Activated CD8-positive, alpha-beta memory T cell treated with anti-CD3 and anti-CD28 coated beads for 1 hour (primary cell): ENCODE results near the gene BIRC7.
"Not testable (repeated sequence)": the region's sequence is repeated elsewhere in the genome, so short reads cannot be mapped to it uniquely, and the experiment has no call there.

Source experiments
- DNase-seq, 2 donors: peaks; one replicate each; pipeline ENCODE4 v3.0.0-alpha.2; 2020; ENCODE audit warnings: low read depth in 1 of 2; ENCODE audit errors: extremely low read depth in 1 of 2

Gene BIRC7

DNA sequence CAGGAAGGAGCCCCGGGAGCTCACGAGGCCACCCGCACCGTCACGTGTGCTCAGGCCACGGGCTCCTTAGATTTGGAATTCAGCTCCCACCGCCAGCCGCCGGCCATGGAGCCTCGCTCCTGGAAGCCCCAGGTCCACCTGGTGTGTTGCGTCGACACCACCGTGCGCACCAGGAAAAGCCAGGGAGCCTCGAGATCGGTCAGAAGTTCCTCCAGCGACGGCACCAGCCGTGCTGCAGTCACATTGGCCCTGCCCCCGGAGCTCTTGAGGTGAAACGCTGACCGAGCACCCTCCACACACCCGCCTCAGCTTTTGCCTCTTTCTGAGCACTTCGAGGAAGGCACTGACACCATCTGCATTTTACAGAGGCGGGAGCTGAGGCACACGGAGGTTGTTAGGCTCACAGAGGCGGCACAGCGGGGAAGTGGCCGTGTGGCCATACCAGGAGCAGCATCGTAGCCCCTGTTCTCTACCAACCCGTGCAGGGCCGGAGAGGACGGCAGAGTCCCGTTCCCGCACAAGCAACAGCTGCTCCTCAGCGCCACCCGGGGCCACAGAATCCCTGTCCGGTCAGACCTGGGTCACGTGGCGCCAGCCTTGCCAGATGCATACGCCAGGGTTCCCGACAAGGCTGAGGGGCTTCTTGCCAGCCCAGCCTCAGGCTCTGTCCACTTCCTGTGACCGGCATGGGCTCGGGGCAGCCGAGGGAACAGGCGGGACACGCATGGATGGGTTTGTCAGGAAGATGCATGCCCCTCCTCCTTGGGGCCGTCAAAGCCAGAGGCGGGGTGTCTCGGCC, 11.0 kb downstream of the BIRC7 start:
- no peak for DNase-seq

GRCh38 chr20:63247671-63248228, 12.0 kb downstream of the BIRC7 start:
- DNase-seq: no peak

DNA sequence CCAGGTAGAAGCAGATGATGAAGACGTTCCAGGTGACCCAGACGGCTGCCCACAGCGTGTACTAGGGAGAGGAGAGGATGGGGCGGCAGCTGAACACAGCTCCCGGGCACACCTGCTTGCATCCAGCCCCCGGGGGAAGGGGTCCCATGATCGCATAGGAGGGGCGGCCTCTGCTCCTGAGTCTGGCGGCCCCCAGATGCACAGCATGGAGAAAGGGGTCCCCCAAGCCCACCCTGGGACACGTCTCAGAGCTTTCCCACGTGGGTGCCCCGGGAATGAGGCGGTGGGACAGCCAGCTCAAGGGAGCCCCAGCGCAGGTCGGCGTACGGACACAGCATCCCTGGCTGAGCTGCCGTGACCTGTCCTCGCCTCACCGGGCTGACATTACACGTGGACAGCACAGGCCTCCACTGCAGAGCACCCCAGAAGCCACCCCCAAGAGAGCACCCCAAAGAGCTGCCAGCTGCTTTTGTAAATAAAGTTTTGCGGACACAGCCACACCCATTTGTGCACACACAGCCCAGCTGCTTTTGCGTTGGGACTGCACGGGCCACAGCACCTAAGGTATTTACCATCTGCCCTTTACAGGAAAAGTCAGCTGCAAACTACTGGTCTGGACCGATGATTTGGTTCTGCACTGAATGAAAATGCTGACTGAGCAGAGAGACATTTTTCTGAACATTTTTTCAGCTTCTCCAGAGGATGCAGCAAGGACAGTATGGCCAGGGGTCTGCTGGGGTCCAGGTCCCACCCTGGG, 13.3 kb downstream of the BIRC7 start:
- DNase-seq: no peak

- no peak for DNase-seq
Observed at GRCh38 chr20:63249891-63250290, 14.2 kb downstream of the BIRC7 start.

- DNase-seq: not testable (repeated sequence)
Observed at GRCh38 chr20:63251350-63251749, 15.6 kb downstream of the BIRC7 start.

DNA sequence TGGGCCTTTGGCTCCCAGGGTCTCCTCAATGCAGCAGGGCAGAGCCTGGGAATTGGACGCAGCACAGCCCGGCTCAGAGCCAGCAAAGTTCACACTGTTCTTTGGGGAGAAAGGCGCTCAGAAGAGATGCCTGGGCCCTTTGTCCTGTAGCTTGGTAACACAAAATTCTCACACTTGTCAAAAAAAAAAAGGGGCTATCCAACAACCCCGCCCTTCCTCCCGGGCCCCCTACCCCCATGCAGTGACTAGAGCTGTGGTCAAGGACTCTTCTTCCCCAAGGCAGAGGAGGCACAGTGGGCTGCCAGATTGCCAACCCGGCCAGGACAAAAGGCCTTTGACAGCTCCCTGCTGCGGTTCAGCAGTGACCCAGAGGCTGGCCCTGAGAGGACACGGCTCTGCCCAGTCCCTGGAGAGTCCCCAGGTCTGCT, 16.6 kb downstream of the BIRC7 start:
- no peak for DNase-seq

- no peak for DNase-seq
Observed at GRCh38 chr20:63253065-63253437, 17.3 kb downstream of the BIRC7 start.

DNA sequence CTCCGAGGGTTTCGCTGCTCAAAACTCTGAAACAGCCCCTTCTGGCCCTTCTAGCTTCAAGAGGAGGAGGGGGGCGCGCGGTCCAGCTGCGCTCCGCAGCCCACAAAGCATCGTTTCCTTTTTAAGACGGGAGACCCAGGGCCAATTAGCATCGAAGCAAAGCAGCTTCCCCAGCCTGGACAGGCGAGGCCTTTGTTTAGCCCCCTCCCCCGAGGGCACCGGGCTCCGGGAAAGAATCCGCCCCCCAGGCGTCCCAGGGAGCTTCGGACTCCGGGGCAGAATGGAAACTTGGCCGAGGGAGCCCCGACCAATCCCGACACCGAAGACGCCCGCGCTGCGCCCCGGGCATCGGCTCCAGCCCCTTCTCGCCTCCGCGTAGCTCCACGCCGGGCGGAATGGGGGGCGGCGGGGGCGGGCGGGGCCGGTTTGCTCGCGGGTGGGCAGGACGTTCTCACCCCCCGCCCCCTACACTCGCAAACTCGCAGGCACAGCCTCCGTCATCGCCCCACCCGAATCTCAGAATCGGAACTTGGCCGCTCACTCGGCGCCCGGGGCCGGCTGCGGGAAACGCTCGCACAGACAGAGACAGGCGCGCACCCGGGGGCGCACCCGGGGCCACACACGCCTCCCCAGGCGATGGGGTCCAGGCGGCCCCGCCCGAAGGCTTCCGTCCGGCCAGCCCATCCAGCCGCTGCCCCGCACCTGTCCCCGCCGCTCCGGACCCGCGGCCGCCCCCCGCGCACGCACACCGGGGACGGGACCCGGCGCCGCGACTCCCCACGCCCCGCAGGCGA, 17.9 kb downstream of the BIRC7 start:
- DNase-seq: no peak

GRCh38 chr20:63254232-63254605, 18.5 kb downstream of the BIRC7 start, which contains the start of gene NKAIN4:
NKAIN4 (minus strand) TSS chr20:63254463; CDS start chr20:63254450, 13 bp downstream.
- no peak for DNase-seq

GRCh38 chr20:63254606-63255384, 19.1 kb downstream of the BIRC7 start:
- DNase-seq: no peak

DNA sequence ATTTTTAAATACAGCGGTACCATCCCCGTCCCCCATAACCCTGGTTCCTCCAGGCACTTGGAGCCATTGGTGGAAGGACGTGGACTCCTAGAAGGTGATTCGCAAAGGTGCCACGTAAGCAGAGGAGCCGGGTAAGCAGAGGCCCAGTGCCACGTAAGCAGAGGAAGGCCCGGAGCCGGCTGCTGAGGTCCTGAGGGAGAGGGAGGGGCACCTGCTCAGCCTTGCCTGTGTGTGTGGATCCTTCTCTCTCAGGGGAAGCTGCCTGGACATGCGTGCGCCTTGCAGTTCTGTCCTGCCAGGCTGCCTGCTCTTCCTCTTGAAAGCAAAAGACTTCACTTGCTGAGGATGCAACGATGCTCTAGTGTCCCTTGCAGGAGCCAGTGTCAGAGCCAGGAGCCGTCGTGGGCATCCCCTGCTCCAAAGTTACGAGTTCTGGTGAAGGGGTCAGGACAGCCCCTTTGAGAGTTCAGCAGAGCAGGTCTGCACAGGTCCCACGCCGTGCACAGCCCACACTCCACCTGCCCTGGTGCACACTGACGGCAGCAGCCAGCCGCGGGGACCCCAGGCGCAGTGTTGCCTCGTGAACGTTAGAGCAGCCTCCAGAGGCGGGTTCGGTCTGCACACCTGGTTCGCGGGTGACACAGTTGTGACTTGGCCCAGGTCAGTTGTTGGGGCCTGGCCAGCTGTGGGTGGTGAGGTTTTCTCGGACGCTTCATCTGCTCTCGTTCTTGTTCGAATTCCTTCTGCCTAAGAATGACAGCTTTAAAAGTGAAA, 20.4 kb downstream of the BIRC7 start:
- DNase-seq: no peak

- DNase-seq: no peak
Observed at GRCh38 chr20:63256954-63257353, 21.2 kb downstream of the BIRC7 start.

DNA sequence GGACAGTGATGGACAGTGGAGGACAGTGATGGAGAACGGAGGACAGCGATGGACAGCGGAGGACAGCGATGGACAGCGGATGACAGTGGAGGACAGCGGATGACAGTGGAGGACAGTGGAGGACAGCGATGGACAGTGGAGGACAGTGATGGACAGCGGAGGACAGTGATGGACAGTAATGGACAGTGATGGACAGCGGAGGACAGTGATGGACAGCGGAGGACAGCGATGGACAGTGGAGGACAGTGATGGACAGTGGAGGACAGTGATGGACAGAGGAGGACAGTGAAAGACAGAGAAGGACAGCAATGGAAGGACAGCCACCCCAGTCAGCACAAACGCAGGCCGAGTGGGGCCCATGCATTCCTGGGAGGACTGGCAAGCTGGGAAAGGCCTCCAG, 21.9 kb downstream of the BIRC7 start:
- DNase-seq: no peak

- no peak for DNase-seq
Observed at GRCh38 chr20:63258781-63259180, 23.1 kb downstream of the BIRC7 start.

DNA sequence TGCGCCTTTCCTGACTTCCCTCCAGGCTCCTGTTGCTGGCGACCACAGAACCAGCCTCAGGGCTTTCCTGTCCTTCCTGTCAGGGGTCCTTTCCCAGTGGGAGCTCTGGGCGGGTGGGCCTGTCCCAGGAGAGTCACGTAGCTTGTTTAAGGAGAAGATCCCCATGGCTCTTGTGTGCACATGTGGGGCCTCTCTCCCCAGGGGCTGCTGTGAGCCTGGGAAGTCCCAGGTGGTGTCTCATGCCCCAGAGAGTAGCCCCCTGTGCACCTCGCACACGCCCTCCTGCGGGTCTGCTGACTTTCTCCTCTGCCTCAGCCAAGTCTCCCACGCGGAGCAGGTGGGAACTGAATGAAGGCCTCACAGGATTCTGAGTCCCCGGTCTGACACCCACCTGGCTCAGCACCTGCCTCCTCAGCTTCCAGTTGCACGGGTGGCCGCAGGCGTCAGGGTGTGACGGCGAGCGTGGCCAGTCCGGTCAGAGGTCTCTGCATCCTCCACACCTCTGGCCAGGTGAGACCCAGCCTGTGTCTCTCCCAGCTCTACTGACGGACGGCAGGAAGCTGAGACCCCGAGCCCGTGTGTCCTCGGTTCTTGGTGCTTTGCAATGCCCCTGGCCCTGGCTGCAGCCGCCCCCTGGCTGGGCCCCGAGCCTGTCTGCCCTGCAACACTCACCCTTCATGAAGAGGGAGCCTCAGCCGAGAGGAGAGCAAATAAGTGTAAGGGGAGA, 24.2 kb downstream of the BIRC7 start:
- DNase-seq: no peak

DNA sequence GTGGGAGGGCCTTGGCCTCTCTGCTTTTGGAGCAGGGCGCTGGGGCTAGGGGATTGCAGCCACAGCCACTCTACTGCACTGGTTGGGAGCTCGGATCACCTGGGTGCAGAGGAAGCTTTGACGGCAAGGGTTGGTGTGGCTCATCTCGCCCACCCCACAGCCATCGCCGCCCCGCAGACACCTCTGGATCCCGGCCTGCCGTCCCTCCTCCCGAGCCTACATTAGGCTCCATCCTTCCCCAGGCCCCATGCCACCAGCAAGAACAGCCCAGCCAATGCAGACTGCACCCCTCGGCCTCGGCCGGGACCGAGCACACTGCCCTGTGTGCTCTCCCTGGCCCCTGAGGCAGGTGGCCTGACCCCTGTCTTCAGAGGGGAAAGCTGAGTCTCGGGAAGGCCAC, 24.8 kb downstream of the BIRC7 start:
- DNase-seq: no peak

- DNase-seq: no peak
Observed at GRCh38 chr20:63261060-63261794, 25.5 kb downstream of the BIRC7 start.

DNA sequence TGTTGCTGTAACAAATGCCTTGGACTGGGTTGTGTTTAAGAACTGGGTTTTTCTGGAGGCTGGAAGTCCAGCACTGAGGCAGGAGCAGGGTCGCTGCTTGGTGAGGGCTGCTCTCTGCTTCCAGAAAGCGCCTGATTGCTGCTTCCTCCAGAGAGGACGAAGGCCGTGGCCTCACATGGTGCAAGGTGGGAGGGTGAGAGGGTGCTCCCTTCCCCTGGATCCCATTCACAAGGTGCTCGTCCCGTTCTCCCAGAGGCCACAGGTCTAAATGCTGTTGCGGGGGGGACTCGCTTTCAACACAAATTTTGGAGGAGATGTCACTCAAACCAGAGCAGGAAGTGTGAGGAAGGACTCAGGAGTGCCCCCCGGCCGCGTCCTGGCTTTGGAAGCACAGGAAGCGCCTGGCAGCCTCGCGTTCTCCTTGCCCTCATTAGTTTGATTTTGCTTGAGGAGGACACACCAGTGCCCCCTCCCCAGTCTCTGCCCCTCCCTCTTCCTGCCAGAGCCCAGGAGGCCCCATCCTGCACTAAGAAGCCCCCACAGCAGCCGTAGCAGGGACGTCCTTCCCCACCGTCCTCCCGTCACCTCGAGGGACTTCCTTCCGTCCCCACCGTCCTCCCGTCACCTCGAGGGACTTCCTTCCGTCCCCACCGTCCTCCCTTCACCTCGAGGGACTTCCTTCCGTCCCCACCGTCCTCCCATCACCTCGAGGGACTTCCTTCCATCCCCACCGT, 26.3 kb downstream of the BIRC7 start:
- DNase-seq: no peak
